Renal pelvis (tissue), 4 donors: Measurements from ENCODE around the gene HCFC1R1. TPM values are rescaled to one million over a fixed set of nuclear protein-coding genes. Genes with fewer than 3 reads are reported as not detected.

Experiments used
- DNase-seq: peaks from one replicate; pipeline ENCODE4 v3.0.0-alpha.2; 2013
- polyA plus RNA-seq, 3 donors: library from polyadenylated mRNA; unstranded; fragments of 120-200 nt; gene quantifications; one replicate each; pipeline ENCODE4 v1.2.1, GENCODE V29; 2013; ENCODE audit not compliant: insufficient read length in 3 of 3

The HCFC1R1 gene
- polyA plus RNA-seq, 3 donors, result 69.1 to 76.5 (median 71.3) TPM

GRCh38 chr16:3022208-3022683, 1.5 kb downstream of the HCFC1R1 start:
- DNase-seq, result peak; percentile 88

GRCh38 chr16:3021449-3022207, 2.1 kb downstream of the HCFC1R1 start:
- no peak for DNase-seq

- no peak for DNase-seq
Observed at GRCh38 chr16:3020604-3021448, 2.9 kb downstream of the HCFC1R1 start.

GRCh38 chr16:3020247-3020603, 3.5 kb downstream of the HCFC1R1 start, which contains the start of gene TNFRSF12A:
TSS of gene TNFRSF12A (plus strand) at chr16:3020368. CDS start at chr16:3020398, 30 bp downstream.
- peak; percentile 81 for DNase-seq

- DNase-seq, result no peak
Observed at GRCh38 chr16:3019594-3020246, 4.0 kb downstream of the HCFC1R1 start.

GRCh38 chr16:3017794-3018506, 5.8 kb downstream of the HCFC1R1 start, which contains the start of gene CLDN6:
TSS of gene CLDN6 (minus strand) at chr16:3018183. CDS start at chr16:3016021, 2,162 bp downstream.
- DNase-seq, result no peak

- no peak for DNase-seq
Observed at GRCh38 chr16:3017344-3017743, 6.4 kb downstream of the HCFC1R1 start.

GRCh38 chr16:3015865-3016521, 7.7 kb downstream of the HCFC1R1 start:
- DNase-seq, result no peak

GRCh38 chr16:3014971-3015370, 8.8 kb downstream of the HCFC1R1 start:
- DNase-seq, result no peak

- DNase-seq, result no peak
Observed at GRCh38 chr16:3013998-3014690, 9.6 kb downstream of the HCFC1R1 start.

GRCh38 chr16:3013491-3013951, 10.2 kb downstream of the HCFC1R1 start:
- DNase-seq, result no peak

GRCh38 chr16:3012828-3013420, 10.8 kb downstream of the HCFC1R1 start, which contains the start of gene CLDN9:
TSS of gene CLDN9 (plus strand) at chr16:3012923. CDS start at chr16:3013363, 440 bp downstream.
- no peak for DNase-seq

GRCh38 chr16:3012246-3012645, 11.5 kb downstream of the HCFC1R1 start:
- peak; percentile 78 for DNase-seq

- DNase-seq, result no peak
Observed at GRCh38 chr16:3010510-3010909, 13.2 kb downstream of the HCFC1R1 start.

- peak; percentile 87 for DNase-seq
Observed at GRCh38 chr16:3009568-3010390, 14.0 kb downstream of the HCFC1R1 start.

- DNase-seq, result no peak
Observed at GRCh38 chr16:3008690-3009037, 15.1 kb downstream of the HCFC1R1 start.

GRCh38 chr16:3007957-3008689, 15.6 kb downstream of the HCFC1R1 start:
- DNase-seq, result no peak
